Measurements from ENCODE around the gene ABHD17A. TPM values are rescaled to one million over a fixed set of nuclear protein-coding genes. Genes with fewer than 3 reads are reported as not detected.

The ABHD17A gene
- total and polyA plus RNA-seq, 2 donors (not counting 1 experiment from before 2014, with no cell fraction given), result 23.0 to 74.5 TPM

- Histone ChIP-seq H2AFZ (ENCODE audit: low read length) (no peak overlapping the region), H3K79me2 (ENCODE audit: control insufficient read depth, insufficient read depth, low read length) (peaks cover 48% of the 10 kb centered on the region), H3K36me3 (ENCODE audit: control insufficient read depth, insufficient read depth, low read length) (peaks cover 7% of the 10 kb centered on the region), H4K20me1 (ENCODE audit: control insufficient read depth, extremely low read depth, insufficient read depth, low read length) (no peaks in the 10 kb centered on the region), H3K9ac (ENCODE audit: insufficient read depth, low read length) (no peak overlapping the region), H3K4me1 (ENCODE audit: control insufficient read depth, extremely low read depth, insufficient read depth, low read length) (peaks cover 18% of the 10 kb centered on the region), H3K27me3 (ENCODE audit: control insufficient read depth, insufficient read depth, low read length) (no peaks in the 10 kb centered on the region), H3K27ac (ENCODE audit: insufficient read depth, low read length) (no peak overlapping the region), H3K9me3 (ENCODE audit: control insufficient read depth, insufficient read depth, low read depth, low read length) (no peaks in the 10 kb centered on the region), H3K4me2 (ENCODE audit: extremely low read depth, insufficient read depth, low read length) (no peak overlapping the region), H3K4me3 (replicated peaks in 1 of 4; ENCODE audit: control extremely low read depth in 1 of 4, insufficient read depth in 1 of 4, low read depth in 3 of 4, low read length in 4 of 4) (peak overlapping the region in 1 of 4 experiments; percentile 91)
- DNase-seq (ENCODE audit: low read depth in 2 of 2), result no peak
- TF ChIP-seq EZH2 (IDR thresholded peaks at IDR 0.05; ENCODE audit: low read length, missing control alignments) (no peak), CTCF (conservative IDR thresholded peaks at IDR 0.05 in 1 of 2, IDR thresholded peaks at IDR 0.05 in 1 of 2; ENCODE audit: low read depth in 1 of 2, low read length in 2 of 2) (no peak)
Observed at GRCh38 chr19:1849132-1849474, 36.2 kb downstream of the ABHD17A start.

- H3K27me3 ChIP-seq (ENCODE audit: control insufficient read depth, insufficient read depth, low read length), result no peaks in the 10 kb centered on the region
- peaks cover 50% of the 10 kb centered on the region for H3K79me2 ChIP-seq (ENCODE audit: control insufficient read depth, insufficient read depth, low read length)
- peaks cover 16% of the 10 kb centered on the region for H3K4me1 ChIP-seq (ENCODE audit: control insufficient read depth, extremely low read depth, insufficient read depth, low read length)
- H3K9ac ChIP-seq (ENCODE audit: insufficient read depth, low read length), result peak within 1 kb of the TSS; percentile 100
- H3K27ac ChIP-seq (ENCODE audit: insufficient read depth, low read length), result peak within 1 kb of the TSS; percentile 95
- peak within 1 kb of the TSS; percentile 97 for H3K4me2 ChIP-seq (ENCODE audit: extremely low read depth, insufficient read depth, low read length)
- peaks cover 7% of the 10 kb centered on the region for H3K36me3 ChIP-seq (ENCODE audit: control insufficient read depth, insufficient read depth, low read length)
- DNase-seq (ENCODE audit: low read depth in 2 of 2), result peak; percentile 87 to 94
- H3K9me3 ChIP-seq (ENCODE audit: control insufficient read depth, insufficient read depth, low read depth, low read length), result no peaks in the 10 kb centered on the region
- no peaks in the 10 kb centered on the region for H4K20me1 ChIP-seq (ENCODE audit: control insufficient read depth, extremely low read depth, insufficient read depth, low read length)
- peak; percentile 85 to 87 for TF ChIP-seq CTCF (conservative IDR thresholded peaks at IDR 0.05 in 1 of 2, IDR thresholded peaks at IDR 0.05 in 1 of 2; ENCODE audit: low read depth in 1 of 2, low read length in 2 of 2)
- TF ChIP-seq EZH2 (IDR thresholded peaks at IDR 0.05; ENCODE audit: low read length, missing control alignments), result no peak
- peak within 1 kb of the TSS; percentile 81 to 91 (median 86) for H3K4me3 ChIP-seq (replicated peaks in 1 of 4; ENCODE audit: control extremely low read depth in 1 of 4, insufficient read depth in 1 of 4, low read depth in 3 of 4, low read length in 4 of 4)
- H2AFZ ChIP-seq (ENCODE audit: low read length), result peak within 1 kb of the TSS; percentile 59
Observed at GRCh38 chr19:1848399-1849131, 36.7 kb downstream of the ABHD17A start, which contains the start of gene REXO1. Gene REXO1 (minus strand): TSS chr19:1848483. CDS start chr19:1848358, 125 bp downstream.

GRCh38 chr19:1847684-1848398 lies 37.5 kb downstream of the ABHD17A start:
- Histone ChIP-seq H3K4me3 (replicated peaks in 1 of 4; ENCODE audit: control extremely low read depth in 1 of 4, insufficient read depth in 1 of 4, low read depth in 3 of 4, low read length in 4 of 4) (peak overlapping the region; percentile 81 to 91 (median 86)), H4K20me1 (ENCODE audit: control insufficient read depth, extremely low read depth, insufficient read depth, low read length) (no peaks in the 10 kb centered on the region)

More at GRCh38 chr19:1847684-1848398, 37.5 kb downstream of the ABHD17A start:
- H3K27ac ChIP-seq (ENCODE audit: insufficient read depth, low read length), result peak overlapping the region; percentile 95
- H3K4me1 ChIP-seq (ENCODE audit: control insufficient read depth, extremely low read depth, insufficient read depth, low read length), result peaks cover 11% of the 10 kb centered on the region
- TF ChIP-seq EZH2 (IDR thresholded peaks at IDR 0.05; ENCODE audit: low read length, missing control alignments) (no peak), CTCF (conservative IDR thresholded peaks at IDR 0.05 in 1 of 2, IDR thresholded peaks at IDR 0.05 in 1 of 2; ENCODE audit: low read depth in 1 of 2, low read length in 2 of 2) (no peak)
- H2AFZ ChIP-seq (ENCODE audit: low read length), result no peak overlapping the region
- peaks cover 9% of the 10 kb centered on the region for H3K36me3 ChIP-seq (ENCODE audit: control insufficient read depth, insufficient read depth, low read length)
- H3K9ac ChIP-seq (ENCODE audit: insufficient read depth, low read length), result peak overlapping the region; percentile 100
- H3K9me3 ChIP-seq (ENCODE audit: control insufficient read depth, insufficient read depth, low read depth, low read length), result no peaks in the 10 kb centered on the region
- peaks cover 52% of the 10 kb centered on the region for H3K79me2 ChIP-seq (ENCODE audit: control insufficient read depth, insufficient read depth, low read length)
- H3K4me2 ChIP-seq (ENCODE audit: extremely low read depth, insufficient read depth, low read length), result peak overlapping the region; percentile 97
- DNase-seq (ENCODE audit: low read depth in 2 of 2), result peak; percentile 37 to 57
- no peaks in the 10 kb centered on the region for H3K27me3 ChIP-seq (ENCODE audit: control insufficient read depth, insufficient read depth, low read length)
